ENCODE results near the gene OR13J1. TPM values are rescaled to one million over a fixed set of nuclear protein-coding genes. Genes with fewer than 3 reads are reported as not detected.

The OR13J1 gene
- total RNA-seq, 1 donor from 2014 or later: not detected

- intact Hi-C loops (cut with micrococcal nuclease): no loop called here
These were observed 35.0 kb downstream of the OR13J1 start for GRCh38 chr9:35835216-35835632.

GRCh38 chr9:35834260-35835215 lies 35.7 kb downstream of the OR13J1 start:
- intact Hi-C loops (cut with micrococcal nuclease): no loop called here

- intact Hi-C loops (cut with micrococcal nuclease): no loop called here
These were observed 37.4 kb downstream of the OR13J1 start for GRCh38 chr9:35832814-35833213.

- intact Hi-C loops (cut with micrococcal nuclease): no loop called here
These were observed 39.2 kb downstream of the OR13J1 start for GRCh38 chr9:35831040-35831439.

- intact Hi-C loops (cut with micrococcal nuclease): loop anchor here (1.0 to 2.0 kb wide), 2 partner anchors 14 to 97 kb away; partner anchors contain the start of genes CREB3, HINT2 and TLN1
These were observed 40.5 kb downstream of the OR13J1 start for GRCh38 chr9:35829764-35830096.

GRCh38 chr9:35829084-35829763 lies 41.0 kb downstream of the OR13J1 start, which contains the start of gene TMEM8B:
TSS of gene TMEM8B (plus strand) at chr9:35829228. CDS start at chr9:35829448, 220 bp downstream.
- intact Hi-C loops (cut with micrococcal nuclease): loop anchor here (1.0 to 2.0 kb wide), 2 partner anchors 14 to 96 kb away; partner anchors contain the start of genes CREB3, HINT2 and TLN1

GRCh38 chr9:35828716-35829083 lies 41.5 kb downstream of the OR13J1 start, which contains the start of gene FAM221B:
TSS of gene FAM221B (minus strand) at chr9:35828732. CDS start at chr9:35826161, 2,571 bp downstream.
- intact Hi-C loops (cut with micrococcal nuclease): loop anchor here (1.0 to 2.0 kb wide), 2 partner anchors 13 to 96 kb away; partner anchors contain the start of genes CREB3, HINT2 and TLN1

- intact Hi-C loops (cut with micrococcal nuclease): no loop called here
These were observed 42.7 kb downstream of the OR13J1 start for GRCh38 chr9:35827486-35827885.

- intact Hi-C loops (cut with micrococcal nuclease): loop anchor here (1.0 kb wide), 2 partner anchors 36 to 56 kb away; no protein-coding TSS in a partner anchor
These were observed 44.0 kb downstream of the OR13J1 start for GRCh38 chr9:35826071-35826701.

- intact Hi-C loops (cut with micrococcal nuclease): no loop called here
These were observed 47.3 kb downstream of the OR13J1 start for GRCh38 chr9:35822926-35823325.

GRCh38 chr9:35820076-35820475 lies 50.1 kb downstream of the OR13J1 start:
- intact Hi-C loops (cut with micrococcal nuclease): no loop called here

Other genes starting within 250 kb of the OR13J1 start
- 198 and 205 TPM in 2 replicates for gene SIT1, start 219.5 kb downstream of the OR13J1 start, total RNA-seq
- 5,282 and 6,266 TPM in 2 replicates for gene RMRP, start 212.4 kb downstream of the OR13J1 start, total RNA-seq
- 25.6 and 27.2 TPM in 2 replicates for gene CCDC107, start 212.1 kb downstream of the OR13J1 start, total RNA-seq
- gene ARHGEF39, start 205.2 kb downstream of the OR13J1 start, total RNA-seq: 14.7 and 15.4 TPM in 2 replicates
- 0.27 and 0.30 TPM in 2 replicates for gene CA9, start 196.5 kb downstream of the OR13J1 start, total RNA-seq
- 5.9 and 6.0 TPM in 2 replicates for gene TPM2, start 180.5 kb downstream of the OR13J1 start, total RNA-seq
- 360 and 382 TPM in 2 replicates for gene TLN1, start 138.2 kb downstream of the OR13J1 start, total RNA-seq
- 18.0 and 19.9 TPM in 2 replicates for gene CREB3, start 137.7 kb downstream of the OR13J1 start, total RNA-seq
- 54.1 and 62.3 TPM in 2 replicates for gene GBA2, start 121.2 kb downstream of the OR13J1 start, total RNA-seq
- 22.8 and 23.3 TPM in 2 replicates for gene RGP1, start 121.1 kb downstream of the OR13J1 start, total RNA-seq
- 0.55 TPM in 1 of 2 replicates, not detected in the other for gene MSMP, start 116.1 kb downstream of the OR13J1 start, total RNA-seq
- gene NPR2, start 78.8 kb downstream of the OR13J1 start, total RNA-seq: 9.6 and 10.2 TPM in 2 replicates
- 0.95 and 1.4 TPM in 2 replicates for gene SPAG8, start 58.1 kb downstream of the OR13J1 start, total RNA-seq
- gene HINT2, start 55.4 kb downstream of the OR13J1 start, total RNA-seq: 55.0 and 55.7 TPM in 2 replicates
- not detected in 2 replicates for gene FAM221B, start 41.7 kb downstream of the OR13J1 start, total RNA-seq
- gene TMEM8B, start 41.2 kb downstream of the OR13J1 start, total RNA-seq: 1.7 and 2.6 TPM in 2 replicates
- not detected in 2 replicates for gene HRCT1, start 35.8 kb upstream of the OR13J1 start, total RNA-seq
- gene SPAAR, start 39.1 kb upstream of the OR13J1 start, total RNA-seq: not detected in 2 replicates
- gene OR2S2, start 87.8 kb upstream of the OR13J1 start, total RNA-seq: not detected in 2 replicates
- gene RECK, start 166.5 kb upstream of the OR13J1 start, total RNA-seq: 6.6 TPM in 2 replicates